Uterus (tissue), 4 donors: Measurements from ENCODE around the gene BABAM2. TPM values are rescaled to one million over a fixed set of nuclear protein-coding genes. Genes with fewer than 3 reads are reported as not detected.

Experiments used
- DNase-seq, 2 donors: peaks; one replicate each; pipeline ENCODE4 v3.0.0-alpha.2; 2019 to 2020
- H3K27ac ChIP-seq, 2 donors: fragments of 200-600 bp; sonication (generic); 1 replicate in 1 of 2; 2 replicates in 1 of 2; pipeline ENCODE4 v1.5.1; 2016 to 2018
- H3K27me3 ChIP-seq, 2 donors: fragments of 200-600 bp; sonication (generic); one replicate each; pipeline ENCODE4 v1.5.1; 2018 to 2019; ENCODE audit warnings: control low read depth in 1 of 2
- H3K36me3 ChIP-seq, 2 donors: fragments of 200-600 bp; sonication (generic); one replicate each; pipeline ENCODE4 v1.5.1; 2019; ENCODE audit warnings: control low read depth in 1 of 2
- H3K4me1 ChIP-seq, 2 donors: fragments of 200-600 bp; sonication (generic); one replicate each; pipeline ENCODE4 v1.5.1; 2018 to 2019; ENCODE audit warnings: control low read depth in 1 of 2
- H3K4me3 ChIP-seq, 2 donors: fragments of 200-600 bp; sonication (generic); 1 replicate in 1 of 2; 2 replicates in 1 of 2; pipeline ENCODE4 v1.5.1; 2018 to 2019; ENCODE audit warnings: mild to moderate bottlenecking in 1 of 2
- H3K9me3 ChIP-seq, 2 donors: fragments of 200-600 bp; sonication (generic); one replicate each; pipeline ENCODE4 v1.5.1; 2019; ENCODE audit warnings: control low read depth in 1 of 2
- CTCF ChIP-seq, 4 experiments: fragments of 200-600 bp in 2 of 4; fragments of 450-650 bp in 2 of 4; sonication (generic) in 2 of 4; IDR thresholded peaks; one replicate each; pipeline ENCODE4 v1.5.1; 2016 to 2019; ENCODE audit warnings: antibody characterized with exemption in 4 of 4, mild to moderate bottlenecking in 2 of 4, moderate library complexity in 1 of 4
- POLR2A ChIP-seq, 2 donors: fragments of 450-650 bp; IDR thresholded peaks; one replicate each; pipeline ENCODE4 v1.6.1; 2016; ENCODE audit warnings: antibody characterized with exemption in 2 of 2, mild to moderate bottlenecking in 1 of 2, moderate library complexity in 1 of 2
- intact Hi-C: fragments of 100-400 bp; cut with DNase I; formaldehyde crosslinking; loops from one replicate; pipeline ENCODE4 v1.15.1; 2023; ENCODE audit warnings: low total_unique reads
- total RNA-seq, 4 donors: library from RNA; depleted of rRNA in 3 of 4; stranded (reverse); fragments of >200 nt in 3 of 4; gene quantifications; one replicate each; pipeline versions ENCODE4 v1.1.0 to v1.2.4, GENCODE V29; 2014 to 2023
- donor health status: DM: yes; HTN: yes; CAD: no.

BABAM2 gene
- total RNA-seq, 4 donors from 2014 or later = 24.1 to 62.1 (median 32.5) TPM

DNA sequence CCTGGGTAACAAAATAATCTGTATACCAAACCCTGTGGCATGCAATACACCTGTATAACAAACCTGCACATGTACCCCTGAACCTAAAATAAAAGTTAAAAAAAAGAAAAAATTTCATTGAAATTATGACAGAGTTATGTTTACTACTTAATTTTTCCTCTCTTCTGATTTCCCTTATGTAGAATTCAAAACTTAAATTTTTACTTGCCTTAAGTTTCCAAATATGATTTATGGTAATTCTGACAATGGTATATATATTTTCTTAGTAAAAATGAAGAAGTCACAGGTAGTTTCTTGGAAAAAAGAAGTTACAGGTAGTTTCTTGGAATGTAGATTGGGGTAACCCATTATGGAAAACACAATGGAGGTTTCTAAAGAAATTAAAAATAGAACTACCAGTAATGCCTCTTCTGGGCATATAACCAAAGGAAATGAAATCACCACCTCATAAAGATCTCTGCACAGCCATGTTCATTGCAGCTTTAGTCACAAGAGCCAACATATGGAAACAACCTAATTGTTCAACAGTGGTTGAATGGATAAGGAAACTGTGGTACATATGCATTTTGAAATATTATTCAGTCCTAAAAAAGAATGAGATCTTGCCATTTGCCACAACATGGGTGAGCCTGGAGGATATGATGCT is 164.9 kb downstream of the BABAM2 start:
- TF ChIP-seq CTCF (IDR thresholded peaks at IDR 0.05) (no peak), POLR2A (IDR thresholded peaks at IDR 0.05) (no peak)
- intact Hi-C loops = no loop called here
- peaks cover 0 to 7% of the 10 kb centered on the region in 2 donors for H3K4me1 ChIP-seq
- no peak for DNase-seq
- no peaks in the 10 kb centered on the region for H3K36me3 ChIP-seq
- no peaks in the 10 kb centered on the region for H3K9me3 ChIP-seq
- H3K27me3 ChIP-seq = no peaks in the 10 kb centered on the region
- no peak overlapping the region for H3K27ac ChIP-seq
- no peak overlapping the region for H3K4me3 ChIP-seq

DNA sequence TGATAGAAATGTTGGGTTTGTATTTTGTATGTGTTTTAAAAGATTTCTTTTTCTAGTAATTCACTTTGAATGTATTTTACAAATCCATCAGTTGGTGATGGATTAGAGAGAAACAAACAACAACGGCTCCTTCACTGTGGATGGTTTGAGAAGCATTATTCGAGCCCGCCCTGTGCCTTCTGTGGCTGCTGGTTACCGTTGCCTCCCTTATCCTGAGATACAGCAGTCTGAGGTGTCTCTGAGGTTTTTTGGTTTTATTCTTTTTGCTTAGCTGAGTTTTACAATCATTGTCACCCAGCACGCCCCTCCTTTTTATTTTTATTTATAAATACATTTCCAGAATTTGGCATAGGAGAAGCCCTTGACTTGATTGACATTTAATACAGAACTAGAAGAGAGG is 168.3 kb downstream of the BABAM2 start:
- Histone ChIP-seq H3K36me3 (no peaks in the 10 kb centered on the region), H3K4me1 (no peaks in the 10 kb centered on the region)

GRCh38 chr2:28062867-28063266 is 172.3 kb downstream of the BABAM2 start:
- Histone ChIP-seq H3K27ac (no peak overlapping the region), H3K27me3 (no peaks in the 10 kb centered on the region), H3K4me1 (no peaks in the 10 kb centered on the region), H3K36me3 (no peaks in the 10 kb centered on the region), H3K9me3 (no peaks in the 10 kb centered on the region), H3K4me3 (no peak overlapping the region)
- TF ChIP-seq POLR2A (IDR thresholded peaks at IDR 0.05) (no peak), CTCF (IDR thresholded peaks at IDR 0.05) (no peak)
- intact Hi-C loops = no loop called here
- no peak for DNase-seq

More for the DNA sequence above, 168.3 kb downstream of the BABAM2 start:
- no peak for DNase-seq
- no peaks in the 10 kb centered on the region for H3K27me3 ChIP-seq
- TF ChIP-seq POLR2A (IDR thresholded peaks at IDR 0.05) (no peak), CTCF (IDR thresholded peaks at IDR 0.05) (no peak)
- intact Hi-C loops = no loop called here
- no peaks in the 10 kb centered on the region for H3K9me3 ChIP-seq
- no peak overlapping the region for H3K27ac ChIP-seq
- no peak overlapping the region for H3K4me3 ChIP-seq

DNA sequence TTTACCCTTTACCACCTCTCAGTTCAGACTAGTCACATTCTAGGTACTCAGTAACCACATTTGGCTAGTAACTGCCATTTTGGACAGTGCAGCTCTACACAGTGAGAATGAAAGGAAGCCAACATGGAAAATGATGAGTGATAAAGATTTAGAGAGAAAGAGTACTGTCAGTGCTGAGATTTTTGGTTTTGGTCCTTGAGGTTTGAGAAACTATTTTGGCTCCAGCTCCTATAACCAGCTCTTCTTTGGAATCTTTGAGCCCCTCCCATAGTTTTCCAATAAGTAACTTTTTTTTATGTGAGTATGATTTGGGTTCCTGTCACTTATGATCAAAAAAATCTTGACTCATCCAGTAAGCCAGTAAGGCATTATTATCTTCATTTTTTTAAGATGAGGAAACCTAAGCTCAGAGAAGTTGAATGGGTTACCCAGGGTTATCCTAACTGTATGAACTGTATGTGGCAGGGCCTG is 173.0 kb downstream of the BABAM2 start:
- intact Hi-C loops = no loop called here
- H3K4me1 ChIP-seq = no peaks in the 10 kb centered on the region
- no peaks in the 10 kb centered on the region for H3K27me3 ChIP-seq
- H3K9me3 ChIP-seq = no peaks in the 10 kb centered on the region
- no peak overlapping the region for H3K4me3 ChIP-seq
- H3K36me3 ChIP-seq = no peaks in the 10 kb centered on the region
- no peak for DNase-seq
- H3K27ac ChIP-seq = peak overlapping the region in 1 of 2 donors; percentile 46
- no peak for TF ChIP-seq CTCF (IDR thresholded peaks at IDR 0.05)
- TF ChIP-seq POLR2A (IDR thresholded peaks at IDR 0.05) = no peak

DNA sequence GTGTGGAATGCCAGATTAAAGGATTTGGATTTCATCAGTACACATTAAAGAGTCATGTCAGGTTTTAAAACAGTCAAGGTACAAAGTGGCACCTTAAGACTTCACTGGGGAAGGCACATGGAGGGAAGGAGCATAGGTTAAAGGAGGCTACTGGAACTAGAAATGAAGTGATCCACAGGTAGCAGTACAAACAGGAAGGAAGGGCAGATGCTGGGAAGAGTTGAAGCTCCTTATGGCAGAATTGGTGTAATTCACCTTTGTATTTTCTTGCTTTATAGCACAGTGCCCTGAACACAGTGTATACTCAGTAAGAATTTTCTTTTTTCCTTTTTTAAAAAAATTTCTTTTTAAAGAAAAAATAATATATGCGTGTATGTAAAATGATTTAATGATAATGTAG is 177.1 kb downstream of the BABAM2 start:
- no peaks in the 10 kb centered on the region for H3K27me3 ChIP-seq
- H3K9me3 ChIP-seq = no peaks in the 10 kb centered on the region
- intact Hi-C loops = no loop called here
- no peak overlapping the region for H3K27ac ChIP-seq
- no peaks in the 10 kb centered on the region for H3K4me1 ChIP-seq
- H3K36me3 ChIP-seq = no peaks in the 10 kb centered on the region
- no peak for TF ChIP-seq POLR2A (IDR thresholded peaks at IDR 0.05)
- TF ChIP-seq CTCF (IDR thresholded peaks at IDR 0.05) = no peak
- H3K4me3 ChIP-seq = no peak overlapping the region
- no peak for DNase-seq
